Ovary (tissue), 3 donors: ENCODE results near the gene PHF21B.

ENCODE experiments used
- CTCF ChIP-seq, 3 donors: fragments of 450-650 bp in 2 of 3; fragments of 200-600 bp in 1 of 3; IDR thresholded peaks; one replicate each; pipeline versions ENCODE4 v1.5.1 to v1.8.0; 2016 to 2022; ENCODE audit warnings: antibody characterized with exemption in 3 of 3, mild to moderate bottlenecking in 1 of 3
- POLR2A ChIP-seq: fragments of 450-650 bp; IDR thresholded peaks from one replicate; pipeline ENCODE4 v1.6.1; 2017; ENCODE audit warnings: antibody characterized with exemption, mild to moderate bottlenecking, moderate library complexity
- donor health status: DM: no; HTN: no; CAD: no.

GRCh38 chr22:44907765-44908737 lies 101.8 kb downstream of the PHF21B start:
- TF ChIP-seq CTCF (IDR thresholded peaks at IDR 0.05) (no peak), POLR2A (no peak)
